Measurements from ENCODE around the gene CELA2A. TPM values are rescaled to one million over a fixed set of nuclear protein-coding genes. Genes with fewer than 3 reads are reported as not detected.

Gene CELA2A
- total RNA-seq, 4 donors from 2014 or later, result not detected

DNA sequence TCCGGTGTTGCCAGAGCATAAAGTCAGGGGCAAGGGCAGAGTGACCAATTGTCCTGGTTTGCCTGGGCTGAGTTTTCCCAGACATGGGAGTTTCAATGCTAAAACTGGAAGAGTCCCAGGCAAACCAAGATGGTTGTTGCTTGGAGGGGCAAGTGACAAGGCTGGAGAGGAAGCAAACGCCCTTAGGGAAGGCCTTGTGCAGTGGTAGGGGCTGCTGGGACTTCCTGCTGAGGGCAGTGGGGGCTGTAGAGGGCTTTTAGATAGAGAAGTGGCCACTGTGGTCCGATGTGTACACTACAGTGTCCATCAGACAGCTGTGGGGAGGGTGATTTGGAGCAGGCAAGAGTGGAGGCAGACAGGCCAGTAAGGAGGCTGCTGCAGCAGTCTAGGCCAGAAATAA lies 7.0 kb upstream of the CELA2A start:
- H3K27ac ChIP-seq, result no peak overlapping the region

DNA sequence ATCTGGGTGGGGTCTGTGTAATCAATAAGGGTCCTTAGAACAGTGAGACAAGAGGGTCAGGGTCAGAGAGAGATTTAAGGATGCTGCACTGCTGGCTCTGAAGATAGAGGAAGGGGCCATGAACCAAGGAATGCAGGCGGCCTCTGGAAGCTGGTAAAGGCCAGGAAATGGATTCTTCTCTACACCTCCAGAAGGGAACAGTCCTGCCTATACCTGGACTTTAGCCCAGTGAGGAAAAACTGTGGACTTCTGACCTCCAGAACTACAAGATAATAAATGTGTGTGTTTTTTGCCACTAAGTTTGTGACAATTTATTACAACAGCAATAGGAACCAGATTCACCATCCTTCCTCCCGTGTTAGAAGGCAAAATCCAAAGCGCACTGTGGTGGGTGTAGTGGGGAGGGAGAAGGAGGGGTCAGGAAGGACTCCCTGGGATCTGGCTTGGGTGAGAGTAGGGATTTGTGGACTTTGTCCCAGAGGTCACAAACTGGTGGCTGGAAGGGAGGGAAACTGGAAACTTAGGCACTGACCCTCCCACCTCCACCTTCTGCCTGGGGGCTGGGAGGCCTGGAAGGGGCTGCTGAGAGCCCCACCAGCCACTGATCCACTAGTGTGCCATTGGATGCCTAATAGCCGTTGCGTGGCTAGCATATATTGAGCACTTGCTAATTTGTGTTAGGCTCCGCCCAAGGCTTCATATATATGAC lies 5.4 kb upstream of the CELA2A start:
- TF ChIP-seq POLR2A (IDR thresholded peaks at IDR 0.05), result no peak
- TF ChIP-seq, protein P1, sequence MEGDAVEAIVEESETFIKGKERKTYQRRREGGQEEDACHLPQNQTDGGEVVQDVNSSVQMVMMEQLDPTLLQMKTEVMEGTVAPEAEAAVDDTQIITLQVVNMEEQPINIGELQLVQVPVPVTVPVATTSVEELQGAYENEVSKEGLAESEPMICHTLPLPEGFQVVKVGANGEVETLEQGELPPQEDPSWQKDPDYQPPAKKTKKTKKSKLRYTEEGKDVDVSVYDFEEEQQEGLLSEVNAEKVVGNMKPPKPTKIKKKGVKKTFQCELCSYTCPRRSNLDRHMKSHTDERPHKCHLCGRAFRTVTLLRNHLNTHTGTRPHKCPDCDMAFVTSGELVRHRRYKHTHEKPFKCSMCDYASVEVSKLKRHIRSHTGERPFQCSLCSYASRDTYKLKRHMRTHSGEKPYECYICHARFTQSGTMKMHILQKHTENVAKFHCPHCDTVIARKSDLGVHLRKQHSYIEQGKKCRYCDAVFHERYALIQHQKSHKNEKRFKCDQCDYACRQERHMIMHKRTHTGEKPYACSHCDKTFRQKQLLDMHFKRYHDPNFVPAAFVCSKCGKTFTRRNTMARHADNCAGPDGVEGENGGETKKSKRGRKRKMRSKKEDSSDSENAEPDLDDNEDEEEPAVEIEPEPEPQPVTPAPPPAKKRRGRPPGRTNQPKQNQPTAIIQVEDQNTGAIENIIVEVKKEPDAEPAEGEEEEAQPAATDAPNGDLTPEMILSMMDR (IDR thresholded peaks at IDR 0.05), result no peak
- H3K4me3 ChIP-seq, result no peak overlapping the region

More for the DNA sequence above, 7.0 kb upstream of the CELA2A start:
- no peak for TF ChIP-seq POLR2A (IDR thresholded peaks at IDR 0.05)
- TF ChIP-seq, protein P1 (IDR thresholded peaks at IDR 0.05), result no peak
- DNase-seq, result no peak
- Histone ChIP-seq H3K36me3 (no peaks in the 10 kb centered on the region), H3K27me3 (no peaks in the 10 kb centered on the region), H3K4me1 (no peaks in the 10 kb centered on the region), H3K9me3 (no peaks in the 10 kb centered on the region), H3K4me3 (no peak overlapping the region)

DNA sequence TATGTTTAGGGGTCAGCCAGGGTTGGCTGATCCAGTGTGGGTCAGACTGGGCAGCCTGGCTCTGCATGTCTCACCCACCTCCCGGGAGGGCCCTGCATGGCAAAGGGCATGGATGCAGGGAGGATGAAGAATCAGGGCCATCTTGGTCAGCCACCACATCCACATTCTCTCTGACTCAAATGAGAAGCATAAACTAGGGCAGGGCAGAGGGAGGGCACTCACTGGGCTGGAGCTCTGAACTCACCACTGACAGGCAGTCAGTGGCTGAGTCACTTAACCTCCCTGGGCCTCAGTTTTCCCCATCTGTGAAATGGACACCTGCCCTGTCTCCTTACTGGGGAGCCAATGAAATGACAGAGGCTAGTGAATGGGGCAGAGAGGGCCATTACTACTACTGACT lies 4.3 kb upstream of the CELA2A start:
- H3K4me3 ChIP-seq, result no peak overlapping the region
- H3K27ac ChIP-seq, result no peak overlapping the region
- no peaks in the 10 kb centered on the region for H3K27me3 ChIP-seq
- TF ChIP-seq, protein P1 (IDR thresholded peaks at IDR 0.05), result no peak
- no peak for TF ChIP-seq POLR2A (IDR thresholded peaks at IDR 0.05)
- no peaks in the 10 kb centered on the region for H3K4me1 ChIP-seq
- H3K9me3 ChIP-seq, result no peaks in the 10 kb centered on the region
- DNase-seq, result no peak
- no peaks in the 10 kb centered on the region for H3K36me3 ChIP-seq

More for the DNA sequence above, 5.4 kb upstream of the CELA2A start:
- DNase-seq, result no peak
- H3K27ac ChIP-seq, result no peak overlapping the region
- no peaks in the 10 kb centered on the region for H3K4me1 ChIP-seq
- no peaks in the 10 kb centered on the region for H3K27me3 ChIP-seq
- no peaks in the 10 kb centered on the region for H3K36me3 ChIP-seq
- no peaks in the 10 kb centered on the region for H3K9me3 ChIP-seq

DNA sequence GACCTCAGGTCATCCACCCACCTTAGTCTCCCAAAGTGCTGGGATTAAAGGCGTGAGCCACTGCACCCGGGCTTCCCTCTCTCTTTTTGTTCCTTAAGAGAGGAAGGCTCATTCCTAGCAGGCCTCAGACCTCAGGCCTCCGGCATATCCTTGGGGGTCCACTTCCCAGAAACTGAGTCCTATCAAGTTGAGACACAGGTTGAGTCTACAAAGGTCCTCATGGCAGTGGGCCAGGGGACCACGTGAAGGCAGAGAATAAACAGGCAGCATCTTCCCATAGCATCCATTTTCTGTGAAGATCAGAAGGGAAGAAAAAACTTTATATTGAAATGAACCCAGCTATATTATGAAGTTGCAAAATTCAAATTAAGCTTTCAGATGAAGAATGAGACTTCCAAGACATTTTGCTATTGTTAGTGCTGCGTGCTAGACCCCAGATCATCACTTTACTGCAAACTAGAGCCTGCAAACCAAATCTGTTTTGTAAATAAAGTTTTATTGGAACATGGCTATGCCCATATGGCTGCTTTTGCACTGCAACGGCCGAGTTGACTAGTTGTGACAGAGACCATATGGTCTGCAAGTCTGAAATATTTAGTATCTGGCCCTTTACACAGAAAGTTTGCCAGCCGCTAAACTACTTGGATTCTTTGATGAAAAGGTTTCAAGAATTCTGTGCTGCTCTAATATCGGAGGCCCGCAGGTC lies 3.5 kb upstream of the CELA2A start:
- Histone ChIP-seq H3K27me3 (no peaks in the 10 kb centered on the region), H3K27ac (no peak overlapping the region), H3K36me3 (no peaks in the 10 kb centered on the region), H3K9me3 (no peaks in the 10 kb centered on the region), H3K4me1 (no peaks in the 10 kb centered on the region), H3K4me3 (no peak overlapping the region)
- no peak for TF ChIP-seq POLR2A (IDR thresholded peaks at IDR 0.05)
- TF ChIP-seq, protein P1 (IDR thresholded peaks at IDR 0.05), result no peak
- no peak for DNase-seq

DNA sequence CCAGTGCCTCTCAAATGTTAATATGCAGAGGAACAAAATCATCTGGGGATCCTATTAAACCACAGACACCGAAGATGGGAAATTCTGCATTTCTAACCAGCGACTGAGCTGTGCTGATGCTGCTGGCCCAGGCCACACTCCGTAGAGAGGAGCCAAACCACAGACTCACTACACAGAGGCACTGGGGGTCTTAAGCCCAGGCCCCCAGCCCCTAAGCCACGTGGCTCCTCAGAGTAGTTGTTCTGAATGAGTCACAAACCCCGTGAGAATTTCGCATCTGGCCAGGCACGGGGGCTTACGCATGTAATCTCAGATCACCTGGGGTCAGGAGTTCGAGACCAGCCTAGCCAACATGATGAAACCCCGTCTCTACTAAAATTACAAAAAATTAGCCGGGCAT lies 2.8 kb upstream of the CELA2A start:
- DNase-seq, result no peak
- Histone ChIP-seq H3K36me3 (no peaks in the 10 kb centered on the region), H3K9me3 (no peaks in the 10 kb centered on the region), H3K27me3 (no peaks in the 10 kb centered on the region), H3K27ac (no peak overlapping the region), H3K4me3 (no peak overlapping the region), H3K4me1 (no peaks in the 10 kb centered on the region)
- TF ChIP-seq POLR2A (IDR thresholded peaks at IDR 0.05), result no peak
- TF ChIP-seq, protein P1 (IDR thresholded peaks at IDR 0.05), result no peak

Data from Peyer's patch (tissue), 4 donors.